ENCODE measurements around the gene HELQ. TPM values are rescaled to one million over a fixed set of nuclear protein-coding genes. Genes with fewer than 3 reads are reported as not detected.

Gene HELQ
- total and polyA plus RNA-seq, 10 of the 15 experiments (the other 5 are each of a cell fraction or from before 2014, with no cell fraction given), result 4.5 to 13.3 (median 10.6) TPM

GRCh38 chr4:83393908-83394307 is 61.7 kb downstream of the HELQ start:
- ChIA-PET POLR2A (no interaction called here), CTCF (no interaction called here), RAD21 (ENCODE audit: unreplicated experiment) (no interaction called here), SMC1A (ENCODE audit: uncharacterized antibody, unreplicated experiment) (no interaction called here)
- TF ChIP-seq SUZ12 (IDR thresholded peaks at IDR 0.05; ENCODE audit: unreplicated experiment), result no peak
- TF ChIP-seq BACH1 (IDR thresholded peaks at IDR 0.05; ENCODE audit: borderline replicate concordance), result no peak
- TF ChIP-seq, protein P1, sequence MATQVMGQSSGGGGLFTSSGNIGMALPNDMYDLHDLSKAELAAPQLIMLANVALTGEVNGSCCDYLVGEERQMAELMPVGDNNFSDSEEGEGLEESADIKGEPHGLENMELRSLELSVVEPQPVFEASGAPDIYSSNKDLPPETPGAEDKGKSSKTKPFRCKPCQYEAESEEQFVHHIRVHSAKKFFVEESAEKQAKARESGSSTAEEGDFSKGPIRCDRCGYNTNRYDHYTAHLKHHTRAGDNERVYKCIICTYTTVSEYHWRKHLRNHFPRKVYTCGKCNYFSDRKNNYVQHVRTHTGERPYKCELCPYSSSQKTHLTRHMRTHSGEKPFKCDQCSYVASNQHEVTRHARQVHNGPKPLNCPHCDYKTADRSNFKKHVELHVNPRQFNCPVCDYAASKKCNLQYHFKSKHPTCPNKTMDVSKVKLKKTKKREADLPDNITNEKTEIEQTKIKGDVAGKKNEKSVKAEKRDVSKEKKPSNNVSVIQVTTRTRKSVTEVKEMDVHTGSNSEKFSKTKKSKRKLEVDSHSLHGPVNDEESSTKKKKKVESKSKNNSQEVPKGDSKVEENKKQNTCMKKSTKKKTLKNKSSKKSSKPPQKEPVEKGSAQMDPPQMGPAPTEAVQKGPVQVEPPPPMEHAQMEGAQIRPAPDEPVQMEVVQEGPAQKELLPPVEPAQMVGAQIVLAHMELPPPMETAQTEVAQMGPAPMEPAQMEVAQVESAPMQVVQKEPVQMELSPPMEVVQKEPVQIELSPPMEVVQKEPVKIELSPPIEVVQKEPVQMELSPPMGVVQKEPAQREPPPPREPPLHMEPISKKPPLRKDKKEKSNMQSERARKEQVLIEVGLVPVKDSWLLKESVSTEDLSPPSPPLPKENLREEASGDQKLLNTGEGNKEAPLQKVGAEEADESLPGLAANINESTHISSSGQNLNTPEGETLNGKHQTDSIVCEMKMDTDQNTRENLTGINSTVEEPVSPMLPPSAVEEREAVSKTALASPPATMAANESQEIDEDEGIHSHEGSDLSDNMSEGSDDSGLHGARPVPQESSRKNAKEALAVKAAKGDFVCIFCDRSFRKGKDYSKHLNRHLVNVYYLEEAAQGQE (IDR thresholded peaks at IDR 0.05; ENCODE audit: low read depth, low read length), result no peak
- no peak for TF ChIP-seq MYC (IDR thresholded peaks at IDR 0.05; ENCODE audit: insufficient read depth, insufficient read length, insufficient replicate concordance, low read length, severe bottlenecking)
- TF ChIP-seq NRF1 (conservative IDR thresholded peaks at IDR 0.05; ENCODE audit: low read depth, low read length), result no peak
- TF ChIP-seq MAX (IDR thresholded peaks at IDR 0.05; ENCODE audit: low read depth, low read length), result no peak
- TF ChIP-seq SREBF1 (IDR thresholded peaks at IDR 0.05; ENCODE audit: low read length), result no peak
- TF ChIP-seq, protein P2, sequence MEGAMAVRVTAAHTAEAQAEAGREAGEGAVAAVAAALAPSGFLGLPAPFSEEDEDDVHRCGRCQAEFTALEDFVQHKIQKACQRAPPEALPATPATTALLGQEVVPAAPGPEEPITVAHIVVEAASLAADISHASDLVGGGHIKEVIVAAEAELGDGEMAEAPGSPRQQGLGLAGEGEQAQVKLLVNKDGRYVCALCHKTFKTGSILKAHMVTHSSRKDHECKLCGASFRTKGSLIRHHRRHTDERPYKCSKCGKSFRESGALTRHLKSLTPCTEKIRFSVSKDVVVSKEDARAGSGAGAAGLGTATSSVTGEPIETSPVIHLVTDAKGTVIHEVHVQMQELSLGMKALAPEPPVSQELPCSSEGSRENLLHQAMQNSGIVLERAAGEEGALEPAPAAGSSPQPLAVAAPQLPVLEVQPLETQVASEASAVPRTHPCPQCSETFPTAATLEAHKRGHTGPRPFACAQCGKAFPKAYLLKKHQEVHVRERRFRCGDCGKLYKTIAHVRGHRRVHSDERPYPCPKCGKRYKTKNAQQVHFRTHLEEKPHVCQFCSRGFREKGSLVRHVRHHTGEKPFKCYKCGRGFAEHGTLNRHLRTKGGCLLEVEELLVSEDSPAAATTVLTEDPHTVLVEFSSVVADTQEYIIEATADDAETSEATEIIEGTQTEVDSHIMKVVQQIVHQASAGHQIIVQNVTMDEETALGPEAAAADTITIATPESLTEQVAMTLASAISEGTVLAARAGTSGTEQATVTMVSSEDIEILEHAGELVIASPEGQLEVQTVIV (IDR thresholded peaks at IDR 0.05; ENCODE audit: borderline replicate concordance, partially characterized antibody), result no peak
- no peak for TF ChIP-seq CHD4 (IDR thresholded peaks at IDR 0.05)
- TF ChIP-seq WRNIP1 (IDR thresholded peaks at IDR 0.05; ENCODE audit: borderline replicate concordance, low read depth, low read length), result no peak
- TF ChIP-seq POLR2AphosphoS2 (IDR thresholded peaks at IDR 0.05; ENCODE audit: low read depth, low read length), result no peak
- TF ChIP-seq SIX5 (IDR thresholded peaks at IDR 0.05; ENCODE audit: low read depth, low read length, severe bottlenecking), result no peak
- TF ChIP-seq NBN (IDR thresholded peaks at IDR 0.05), result no peak
- TF ChIP-seq CEBPB (IDR thresholded peaks at IDR 0.05; ENCODE audit: borderline replicate concordance in 1 of 2, low read depth in 2 of 2, low read length in 2 of 2), result no peak
- TF ChIP-seq, protein P3, sequence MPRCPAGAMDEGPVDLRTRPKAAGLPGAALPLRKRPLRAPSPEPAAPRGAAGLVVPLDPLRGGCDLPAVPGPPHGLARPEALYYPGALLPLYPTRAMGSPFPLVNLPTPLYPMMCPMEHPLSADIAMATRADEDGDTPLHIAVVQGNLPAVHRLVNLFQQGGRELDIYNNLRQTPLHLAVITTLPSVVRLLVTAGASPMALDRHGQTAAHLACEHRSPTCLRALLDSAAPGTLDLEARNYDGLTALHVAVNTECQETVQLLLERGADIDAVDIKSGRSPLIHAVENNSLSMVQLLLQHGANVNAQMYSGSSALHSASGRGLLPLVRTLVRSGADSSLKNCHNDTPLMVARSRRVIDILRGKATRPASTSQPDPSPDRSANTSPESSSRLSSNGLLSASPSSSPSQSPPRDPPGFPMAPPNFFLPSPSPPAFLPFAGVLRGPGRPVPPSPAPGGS (IDR thresholded peaks at IDR 0.05; ENCODE audit: borderline replicate concordance, insufficient read depth, low read depth, low read length, poor library complexity, severe bottlenecking), result no peak
- no peak for TF ChIP-seq NR2F1 (conservative IDR thresholded peaks at IDR 0.05)
- no peak for TF ChIP-seq HCFC1 (IDR thresholded peaks at IDR 0.05; ENCODE audit: low read length)
- no peak for DNase-seq (ENCODE audit: low read depth, low spot score)
- Histone ChIP-seq H3K9ac (ENCODE audit: control insufficient read depth, insufficient read depth, low read length) (no peak overlapping the region), H3K4me1 (ENCODE audit: control insufficient read depth, insufficient read depth, low read length) (no peaks in the 10 kb centered on the region), H4K20me1 (ENCODE audit: control insufficient read depth, insufficient read depth) (no peaks in the 10 kb centered on the region), H3K36me3 (ENCODE audit: control insufficient read depth in 2 of 2, insufficient read depth in 2 of 2, low read length in 1 of 2) (no peaks in the 10 kb centered on the region), H3K79me2 (ENCODE audit: control insufficient read depth, insufficient read depth, low read length) (no peaks in the 10 kb centered on the region), H3K27ac (ENCODE audit: control insufficient read depth, insufficient read depth) (no peak overlapping the region), H3K27me3 (replicated peaks in 1 of 2; ENCODE audit: control insufficient read depth in 2 of 2, insufficient read depth in 2 of 2, low read length in 1 of 2) (no peaks in the 10 kb centered on the region), H3K4me3 (no peak overlapping the region), H2AFZ (ENCODE audit: control insufficient read depth, low read depth, low read length) (no peak overlapping the region), H3K4me2 (ENCODE audit: control insufficient read depth, insufficient read depth) (no peak overlapping the region), H3K9me3 (replicated peaks; ENCODE audit: control insufficient read depth, insufficient read depth, low read length) (no peaks in the 10 kb centered on the region)
- intact Hi-C loops (cut with micrococcal nuclease; ENCODE audit: unreplicated experiment), result no loop called here
- ATAC-seq, result no peak
- in situ Hi-C loops (cut with MboI), result no loop called here
- FAIRE-seq, result no peak
- no TSS peak for BruUV-seq (replicated peaks)
- WGBS (ENCODE audit: insufficient coverage, insufficient replicate concordance, low lambda C conversion rate, missing lambda C conversion rate), result 31% methylated on average over 4 of the region's 4 CpGs
